GM12874 (cell line): Measurements from ENCODE around the gene RPTOR.

Experiments
- TF ChIP-seq, protein P1 (sequence below): IDR thresholded peaks from 2 replicates; pipeline ENCODE4 v1.5.1; 2011; ENCODE audit warnings: low read depth, mild to moderate bottlenecking, control low read depth, low read length, moderate library complexity; ENCODE audit not compliant: insufficient read depth

RPTOR gene

DNA sequence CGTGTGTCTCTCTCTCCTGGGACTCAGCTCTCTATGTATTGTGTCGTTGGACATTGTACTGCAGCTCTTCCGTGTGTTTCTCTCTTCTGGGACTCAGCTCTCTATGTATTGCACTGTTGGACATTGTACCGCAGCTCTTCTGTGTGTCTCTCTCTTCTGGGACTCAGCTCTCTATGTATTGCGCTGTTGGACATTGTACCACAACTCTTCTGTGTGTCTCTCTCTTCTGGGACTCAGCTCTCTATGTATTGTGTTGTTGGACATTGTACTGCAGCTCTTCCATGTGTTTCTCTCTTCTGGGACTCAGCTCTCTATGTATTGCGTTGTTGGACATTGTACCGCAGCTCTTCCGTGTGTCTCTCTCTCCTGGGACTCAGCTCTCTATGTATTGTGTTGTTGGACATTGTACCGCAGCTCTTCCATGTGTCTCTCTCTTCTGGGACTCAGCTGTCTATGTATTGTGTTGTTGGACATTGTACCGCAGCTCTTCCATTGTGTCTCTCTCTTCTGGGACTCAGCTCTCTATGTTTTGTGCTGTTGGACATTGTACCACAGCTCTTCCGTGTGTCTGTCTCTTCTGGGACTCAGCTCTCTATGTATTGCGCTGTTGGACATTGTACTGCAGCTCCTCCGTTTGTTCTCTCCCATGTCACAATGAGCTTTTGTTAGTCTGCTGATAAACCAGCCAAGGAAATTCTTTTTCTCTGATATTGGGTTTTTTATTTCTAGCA lies 84.8 kb downstream of the RPTOR start:
- TF ChIP-seq, protein P1, sequence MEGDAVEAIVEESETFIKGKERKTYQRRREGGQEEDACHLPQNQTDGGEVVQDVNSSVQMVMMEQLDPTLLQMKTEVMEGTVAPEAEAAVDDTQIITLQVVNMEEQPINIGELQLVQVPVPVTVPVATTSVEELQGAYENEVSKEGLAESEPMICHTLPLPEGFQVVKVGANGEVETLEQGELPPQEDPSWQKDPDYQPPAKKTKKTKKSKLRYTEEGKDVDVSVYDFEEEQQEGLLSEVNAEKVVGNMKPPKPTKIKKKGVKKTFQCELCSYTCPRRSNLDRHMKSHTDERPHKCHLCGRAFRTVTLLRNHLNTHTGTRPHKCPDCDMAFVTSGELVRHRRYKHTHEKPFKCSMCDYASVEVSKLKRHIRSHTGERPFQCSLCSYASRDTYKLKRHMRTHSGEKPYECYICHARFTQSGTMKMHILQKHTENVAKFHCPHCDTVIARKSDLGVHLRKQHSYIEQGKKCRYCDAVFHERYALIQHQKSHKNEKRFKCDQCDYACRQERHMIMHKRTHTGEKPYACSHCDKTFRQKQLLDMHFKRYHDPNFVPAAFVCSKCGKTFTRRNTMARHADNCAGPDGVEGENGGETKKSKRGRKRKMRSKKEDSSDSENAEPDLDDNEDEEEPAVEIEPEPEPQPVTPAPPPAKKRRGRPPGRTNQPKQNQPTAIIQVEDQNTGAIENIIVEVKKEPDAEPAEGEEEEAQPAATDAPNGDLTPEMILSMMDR, result no peak

DNA sequence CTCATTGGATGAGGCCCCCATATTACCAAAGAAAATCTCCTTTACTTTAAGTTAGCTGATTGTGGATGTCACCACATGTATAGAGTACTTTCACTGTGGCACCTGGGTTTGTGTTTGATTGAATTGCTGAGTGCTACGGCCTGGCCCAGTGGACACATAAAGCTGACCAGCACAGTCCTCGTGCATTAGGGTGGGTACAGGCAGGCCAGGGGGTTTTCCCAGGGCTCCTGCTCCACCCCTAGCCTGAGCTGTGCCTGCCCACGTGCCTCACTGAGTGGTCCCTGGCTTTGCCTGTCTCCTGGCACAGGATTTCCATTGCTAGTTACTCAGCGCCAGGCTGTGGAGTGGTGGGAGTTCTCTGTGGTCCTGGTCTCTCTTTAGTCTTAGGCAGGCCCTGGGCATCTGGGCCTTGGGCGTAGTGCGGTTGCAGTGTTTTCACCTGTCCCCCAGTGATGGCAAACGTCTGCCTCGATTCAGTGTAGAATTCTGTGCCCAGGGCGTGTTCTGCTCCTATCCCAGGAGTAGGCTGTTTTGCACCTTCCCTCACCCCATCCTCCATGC lies 86.0 kb downstream of the RPTOR start:
- TF ChIP-seq, protein P1, result no peak

DNA sequence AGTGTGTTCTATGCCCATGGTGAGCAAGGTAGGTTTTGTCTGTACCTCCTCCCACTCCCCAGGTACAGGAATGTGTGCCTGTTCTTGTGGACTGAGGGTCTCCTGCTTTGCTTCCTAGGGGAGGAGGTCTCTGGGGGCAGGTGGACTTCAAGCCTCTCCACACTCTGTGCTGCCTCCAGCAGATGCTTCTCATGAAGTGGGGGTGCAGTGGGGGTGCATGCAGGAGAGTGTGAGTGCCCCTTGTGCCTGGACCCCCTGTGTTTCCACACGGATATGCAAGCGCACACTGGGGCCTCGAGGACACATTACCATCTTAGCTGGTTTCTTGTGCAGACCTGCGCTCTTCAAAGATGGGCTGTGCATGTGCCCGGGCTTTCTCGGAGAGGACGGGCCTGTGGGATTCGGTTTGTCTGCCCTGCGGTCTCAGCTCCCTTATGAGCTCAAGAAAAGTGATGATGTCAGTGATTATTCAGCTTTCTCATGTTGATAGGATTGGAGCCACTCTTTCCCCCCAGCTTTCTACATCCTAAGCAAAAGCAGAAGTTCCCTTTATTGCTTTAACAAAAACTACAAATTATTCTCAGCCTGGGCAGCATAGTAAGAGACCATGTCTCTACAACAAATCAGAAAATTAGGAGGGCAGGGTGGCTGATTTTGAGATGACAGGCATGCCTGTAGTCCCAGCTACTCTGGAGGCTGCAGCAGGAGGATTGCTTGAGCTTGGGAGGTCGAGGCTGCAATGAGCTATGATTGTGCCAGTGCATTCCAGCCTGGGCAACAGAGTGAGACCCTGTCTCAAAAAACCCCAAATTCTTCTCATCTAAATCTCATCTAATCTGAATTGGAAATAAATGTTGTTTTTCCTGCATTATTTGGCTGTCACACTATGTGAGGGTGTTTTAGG lies 86.8 kb downstream of the RPTOR start:
- TF ChIP-seq, protein P1, result no peak

DNA sequence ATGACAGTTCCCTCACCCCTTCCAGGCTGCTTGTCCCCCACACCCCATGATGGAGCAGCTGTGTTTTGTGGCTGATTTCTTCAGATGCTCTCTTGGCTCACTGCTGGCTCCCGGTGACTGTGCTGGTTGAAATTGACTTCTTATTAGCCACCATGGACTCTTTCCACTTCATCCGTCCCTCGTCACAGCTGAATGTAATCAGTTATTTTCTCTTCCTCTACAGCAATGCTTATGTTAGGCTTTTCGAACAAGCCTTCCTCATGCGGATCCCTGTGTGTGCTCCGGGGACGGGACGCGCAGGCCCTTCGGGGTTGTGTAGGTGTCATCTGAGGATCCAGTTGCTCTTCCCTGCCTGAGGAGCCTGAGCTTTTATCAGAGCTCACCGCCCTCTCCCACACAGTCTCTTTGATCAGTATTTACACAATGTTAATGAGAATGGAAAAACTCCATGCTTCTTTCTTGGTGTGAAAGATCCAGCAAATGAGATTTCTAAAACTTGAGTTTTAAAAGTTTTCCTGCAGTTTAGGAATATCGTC lies 87.5 kb downstream of the RPTOR start:
- TF ChIP-seq, protein P1, result no peak

DNA sequence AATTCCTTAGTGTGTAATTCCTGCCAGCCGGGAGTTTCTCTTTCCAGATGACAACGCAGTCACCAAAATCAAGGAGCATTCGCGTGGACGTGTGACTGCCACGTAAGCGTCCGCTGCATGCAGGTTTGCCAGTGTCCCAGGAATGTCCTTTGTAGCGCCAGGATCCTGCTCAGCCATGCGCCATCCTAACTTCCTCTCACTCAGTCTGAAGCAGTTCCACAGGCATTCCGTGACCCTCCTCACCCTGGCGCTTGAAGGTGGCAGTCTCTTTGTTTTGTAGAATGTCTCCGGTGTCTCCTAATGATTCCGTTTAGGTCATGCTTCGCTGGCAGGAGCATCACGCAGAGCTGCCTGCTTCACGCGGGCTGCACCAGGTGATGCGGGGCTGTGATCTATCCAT lies 88.6 kb downstream of the RPTOR start:
- TF ChIP-seq, protein P1, result no peak

DNA sequence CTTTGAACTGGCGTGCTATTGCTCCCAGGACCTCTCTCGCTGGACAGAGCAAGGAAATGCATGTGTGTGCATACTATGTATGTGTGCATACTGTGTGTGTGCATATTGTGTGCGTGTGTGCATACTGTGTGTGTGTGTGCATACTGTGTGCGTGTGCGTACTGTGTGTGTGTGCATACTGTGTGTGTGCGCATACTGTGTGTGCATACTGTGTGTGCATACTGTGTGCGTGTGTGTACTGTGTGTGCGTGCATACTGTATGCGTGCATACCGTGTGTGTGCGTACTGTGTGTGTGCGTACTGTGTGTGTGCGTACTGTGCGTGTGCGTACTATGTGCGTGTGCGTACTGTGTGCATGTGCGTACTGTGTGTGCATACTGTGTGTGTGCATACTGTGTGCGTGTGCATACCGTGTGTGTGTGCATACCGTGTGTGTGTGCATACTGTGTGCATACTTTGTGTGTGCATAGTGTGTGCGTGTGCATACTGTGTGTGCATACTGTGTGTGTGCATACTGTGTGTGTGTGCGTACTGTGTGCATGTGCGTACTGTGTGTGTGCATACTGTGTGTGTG lies 89.4 kb downstream of the RPTOR start:
- TF ChIP-seq, protein P1, result no peak

DNA sequence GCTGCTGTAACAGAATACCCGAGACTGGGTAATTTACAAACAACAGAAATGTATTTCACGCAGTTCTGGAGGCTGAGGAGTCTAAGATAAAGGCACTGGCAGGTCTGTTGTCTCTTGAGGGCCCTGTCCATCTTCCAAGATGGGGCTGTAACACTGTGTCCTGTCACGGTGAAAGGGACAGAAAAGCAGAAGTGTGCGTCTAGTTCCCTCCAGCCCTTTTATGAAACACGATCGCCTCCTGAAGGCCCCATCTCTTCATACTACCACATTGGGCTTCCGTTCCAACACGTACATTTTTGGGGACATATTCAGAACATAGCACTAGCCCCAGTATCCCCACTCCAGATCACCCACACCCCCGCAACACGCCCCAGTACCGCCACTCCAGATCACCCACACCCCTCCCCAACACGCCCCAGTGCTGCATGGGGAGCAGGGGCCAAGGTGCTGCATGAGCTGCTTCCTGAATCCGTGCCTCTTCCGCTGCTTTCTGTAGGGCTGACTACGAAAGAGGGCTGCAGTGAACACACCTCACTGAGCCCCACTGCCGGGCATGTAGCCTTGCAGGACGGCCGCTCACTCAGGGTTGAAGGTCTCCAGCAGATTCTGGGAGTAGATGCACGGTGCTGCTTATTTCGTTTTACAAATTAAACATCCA lies 91.9 kb downstream of the RPTOR start:
- TF ChIP-seq, protein P1, result no peak
